GM12801 (cell line): Measurements from ENCODE around the gene RBBP4.

Source experiments
- CTCF ChIP-seq: IDR thresholded peaks from one replicate; pipeline ENCODE4 v1.5.1; 2011; ENCODE audit warnings: control low read depth; ENCODE audit not compliant: insufficient read length; ENCODE audit errors: extremely low read depth

The RBBP4 gene

DNA sequence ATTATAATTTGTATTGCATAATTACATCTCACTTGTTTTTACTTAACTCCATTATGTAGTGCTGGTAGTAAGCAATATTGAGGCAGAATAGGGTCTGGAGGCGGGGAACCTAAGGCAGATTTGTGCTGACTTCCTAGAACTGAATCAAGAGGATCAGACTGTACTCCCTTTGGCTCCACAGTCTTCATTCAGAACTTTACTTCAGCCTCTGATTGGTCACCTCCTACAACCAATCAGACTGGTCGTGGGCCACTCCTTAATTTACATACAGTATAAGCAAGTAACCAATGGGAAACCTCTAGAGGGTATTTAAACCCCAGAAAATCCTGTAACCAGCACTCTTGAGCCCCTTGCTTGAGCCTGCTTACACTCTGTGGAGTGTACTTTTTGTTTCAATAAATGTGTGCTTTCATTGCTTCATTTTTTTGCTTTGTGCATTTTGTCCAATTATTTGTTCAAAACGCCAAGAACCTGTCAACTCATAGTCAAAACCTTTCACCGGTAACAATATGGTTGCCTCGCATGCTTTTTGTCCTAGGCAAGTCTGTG, 32.3 kb upstream of the RBBP4 start:
- no peak for TF ChIP-seq CTCF

DNA sequence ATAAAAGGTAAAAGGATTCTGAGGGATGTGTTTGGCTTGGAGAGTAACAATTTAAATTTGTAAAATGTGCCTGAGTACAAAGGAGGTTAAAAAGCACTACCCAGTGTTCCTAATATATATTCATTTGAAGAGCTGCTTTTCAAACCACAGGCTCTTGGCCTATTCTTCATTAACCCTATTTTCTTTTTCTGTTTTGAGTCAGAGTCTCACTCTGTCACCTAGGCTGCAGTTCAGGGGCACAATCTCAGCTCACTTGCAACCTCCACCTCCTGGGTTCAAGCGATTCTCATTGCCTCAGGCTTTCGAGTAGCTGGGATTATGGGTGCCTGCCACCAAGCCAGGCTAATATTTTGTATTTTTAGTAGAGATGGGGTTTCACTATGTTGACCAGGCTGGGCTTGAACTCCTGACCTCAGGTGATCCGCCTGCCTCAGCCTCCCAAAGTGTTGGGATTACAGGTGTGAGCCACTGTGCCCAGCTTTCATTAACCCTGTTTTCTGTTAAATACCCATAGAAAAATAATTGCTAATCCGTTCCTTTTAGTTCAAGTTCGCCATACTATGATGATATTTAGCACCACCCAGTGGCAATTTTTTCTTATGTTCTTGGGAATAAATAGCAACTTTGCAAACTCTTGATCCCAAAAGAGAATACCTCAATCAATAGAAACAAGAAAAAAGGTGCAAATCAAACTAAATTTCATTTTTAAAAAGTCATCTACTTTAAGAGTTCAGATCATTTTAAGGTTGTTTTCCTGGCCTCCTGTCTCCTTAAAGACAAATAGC, 31.1 kb upstream of the RBBP4 start:
- TF ChIP-seq CTCF = no peak

DNA sequence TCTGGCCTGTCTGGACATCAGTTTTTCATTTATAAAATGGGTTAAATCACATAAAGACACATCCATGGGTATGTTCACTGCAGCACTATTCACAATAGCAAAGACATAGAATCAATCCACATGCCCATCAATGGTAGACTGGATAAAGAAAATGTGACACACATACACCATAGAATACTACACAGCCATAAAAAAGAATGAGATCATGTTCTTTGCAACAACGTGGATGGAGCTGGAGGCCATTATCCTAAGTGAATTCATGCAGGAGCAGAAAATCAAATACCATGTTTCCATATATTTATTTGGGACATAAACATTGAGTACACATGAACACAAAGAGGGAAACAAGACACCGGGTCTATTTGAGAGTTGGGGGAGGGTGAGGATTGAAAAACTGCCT, 28.8 kb upstream of the RBBP4 start:
- no peak for TF ChIP-seq CTCF

- TF ChIP-seq CTCF = no peak
Measured at GRCh38 chr1:32622806-32623681, 28.0 kb upstream of the RBBP4 start.

- TF ChIP-seq CTCF = no peak
Measured at GRCh38 chr1:32623775-32624174, 27.2 kb upstream of the RBBP4 start.

GRCh38 chr1:32626176-32626575, 24.8 kb upstream of the RBBP4 start:
- no peak for TF ChIP-seq CTCF

DNA sequence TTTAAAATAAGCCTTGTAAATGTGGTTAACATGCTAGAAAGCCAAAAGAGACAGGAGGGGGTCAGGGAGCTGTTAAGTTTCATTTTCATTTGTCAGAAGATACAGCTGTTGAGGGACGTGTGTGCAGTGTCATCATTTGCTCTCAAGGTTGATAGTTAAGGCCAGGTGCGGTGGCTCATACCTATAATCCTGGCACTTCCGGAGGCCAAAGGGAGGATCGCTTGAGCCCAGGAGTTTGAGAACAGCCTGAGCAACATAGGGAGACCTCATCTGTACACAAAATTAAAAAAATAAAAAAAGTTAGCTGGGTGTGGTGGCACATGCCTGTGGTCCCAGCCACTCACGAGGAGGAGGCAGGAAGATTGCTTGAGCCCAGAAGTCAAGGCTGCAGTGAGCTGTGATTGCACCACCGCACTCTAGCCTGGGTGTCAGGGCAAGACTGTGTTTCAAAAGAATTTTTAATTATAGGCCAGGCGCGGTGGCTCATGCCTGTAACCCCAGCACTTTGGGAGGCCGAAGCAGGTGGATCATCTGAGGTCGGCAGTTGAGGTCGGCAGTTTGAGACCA, 23.3 kb upstream of the RBBP4 start:
- TF ChIP-seq CTCF = no peak
